ENCODE data around the gene CCER1. TPM values are rescaled to one million over a fixed set of nuclear protein-coding genes. Genes with fewer than 3 reads are reported as not detected.

CCER1 gene
- total and polyA plus RNA-seq, 9 of the 15 experiments (the other 6 are each of a cell fraction or from before 2014, with no cell fraction given), result not detected

- ChIA-PET POLR2A (no interaction called here), CTCF (ENCODE audit: low intra/inter-chr PET ratio) (no interaction called here)
- no peak overlapping the region for H3K4me3 ChIP-seq
- H3K4me2 ChIP-seq (ENCODE audit: insufficient read depth, low read length), result no peak overlapping the region
- FAIRE-seq, result no peak
- no peaks in the 10 kb centered on the region for H3K9me3 ChIP-seq (replicated peaks; ENCODE audit: control insufficient read depth, insufficient read depth, low read depth, low read length)
- DNase-seq (ENCODE audit: extremely low read depth in 1 of 4, low spot score in 3 of 4), result no peak
- no peaks in the 10 kb centered on the region for H3K27me3 ChIP-seq (ENCODE audit: control insufficient read depth in 2 of 2, insufficient read depth in 2 of 2, low read length in 2 of 2)
- intact Hi-C loops (cut with micrococcal nuclease) (no loop called here), in situ Hi-C loops (cut with MboI) (loop anchor here (25.0 kb wide), 2 partner anchors 1683 to 1942 kb away; no protein-coding TSS in a partner anchor)
- no TSS peak for BruUV-seq (replicated peaks)
- no peak overlapping the region for H3K27ac ChIP-seq (ENCODE audit: extremely low read depth, low read depth, low read length)
- 44% methylated on average over 18 of the region's 25 CpGs for WGBS (ENCODE audit: insufficient coverage, low coverage, missing lambda C conversion rate)
- H3K9ac ChIP-seq (ENCODE audit: insufficient read depth in 1 of 2, low read depth in 2 of 2, low read length in 2 of 2), result no peak overlapping the region
- H2AFZ ChIP-seq (ENCODE audit: low read depth, low read length), result no peak overlapping the region
- no peak for ATAC-seq
- H3K9me1 ChIP-seq (ENCODE audit: control insufficient read depth, insufficient read depth, low read length), result no peaks in the 10 kb centered on the region
- H3K79me2 ChIP-seq (ENCODE audit: control insufficient read depth, insufficient read depth, low read length), result no peaks in the 10 kb centered on the region
- TF ChIP-seq PYGO2 (tag; IDR thresholded peaks at IDR 0.05) (no peak), NFIC (IDR thresholded peaks at IDR 0.05) (no peak), ZNF512 (tag; IDR thresholded peaks at IDR 0.05) (no peak), TEAD4 (IDR thresholded peaks at IDR 0.05; ENCODE audit: low read length) (no peak), TEAD4 (CRISPR knock-in tag; IDR thresholded peaks at IDR 0.05; ENCODE audit: borderline replicate concordance) (no peak), ZNF146 (CRISPR knock-in tag; IDR thresholded peaks at IDR 0.05; ENCODE audit: unreplicated experiment) (no peak), KDM2B (CRISPR knock-in tag; IDR thresholded peaks at IDR 0.05) (no peak), TAF9B (IDR thresholded peaks at IDR 0.05; ENCODE audit: partially characterized antibody) (no peak), POLR3A (IDR thresholded peaks at IDR 0.05; ENCODE audit: borderline replicate concordance, extremely low read depth, insufficient read depth, insufficient read length) (no peak), NELFE (IDR thresholded peaks at IDR 0.05; ENCODE audit: insufficient read depth, insufficient read length) (no peak), ZNF384 (IDR thresholded peaks at IDR 0.05; ENCODE audit: low read depth, low read length) (no peak), E2F8 (IDR thresholded peaks at IDR 0.05; ENCODE audit: low read depth, partially characterized antibody) (no peak), RBFOX2 (IDR thresholded peaks at IDR 0.05; ENCODE audit: low read depth, low read length) (no peak), E2F1 (CRISPR knock-in tag; IDR thresholded peaks at IDR 0.05) (no peak)
- peaks cover 0 to 10% of the 10 kb centered on the region in 2 experiments; a peak in 1 of 5 replicates for H3K4me1 ChIP-seq (replicated peaks in 1 of 2; ENCODE audit: control insufficient read depth in 2 of 2, insufficient read depth in 2 of 2, low read length in 2 of 2)
- no peaks in the 10 kb centered on the region for H3K36me3 ChIP-seq (ENCODE audit: control insufficient read depth, insufficient read depth, low read length)
- H4K20me1 ChIP-seq (replicated peaks; ENCODE audit: control insufficient read depth, insufficient read depth, low read length), result no peaks in the 10 kb centered on the region
These were observed 548 bp downstream of the CCER1 start for GRCh38 chr12:90954428-90954827.

Data from K562 (cell line).